HEK293 (cell line): ENCODE data around the gene LAMA1.

ENCODE experiments used
- CTCF ChIA-PET: fragments of 350-600 bp; formaldehyde crosslinking; extraction: SDS; loops from one replicate; lab custom pipeline; 2021; ENCODE audit warnings: antibody characterized with exemption; lab: Yijun Ruan, JAX
- POLR2A ChIA-PET: fragments of 300-600 bp; formaldehyde crosslinking; extraction: SDS; loops from one replicate; lab custom pipeline; 2020; ENCODE audit warnings: antibody characterized with exemption, inconsistent platforms; lab: Yijun Ruan, JAX
- H3K27ac ChIP-seq: fragments of 200-500 bp; sonication (Bioruptor generic); 2 replicates; pipeline ENCODE4 v1.5.1; 2014; ENCODE audit warnings: low read depth, low read length, control low read depth, inconsistent platforms; ENCODE audit errors: extremely low read depth
- H3K36me3 ChIP-seq, 2 experiments: fragments of 200-500 bp in 1 of 2; sonication (Bioruptor generic) in 1 of 2; 1 replicate in 1 of 2; 2 replicates in 1 of 2; pipeline ENCODE4 v1.5.1; 2014 to 2017; ENCODE audit warnings: inconsistent platforms in 2 of 2, low read length in 2 of 2; ENCODE audit not compliant: control insufficient read depth in 2 of 2, insufficient read depth in 1 of 2
- H3K4me1 ChIP-seq: fragments of 200-500 bp; sonication (Bioruptor generic); 2 replicates; pipeline ENCODE4 v1.5.1; 2014; ENCODE audit warnings: mild to moderate bottlenecking, low read length, inconsistent platforms; ENCODE audit not compliant: control insufficient read depth, insufficient read depth
- H3K4me3 ChIP-seq: 2 replicates; pipeline ENCODE4 v1.5.1; 2011; ENCODE audit warnings: low read depth, mild to moderate bottlenecking, control low read depth, low read length, moderate library complexity
- H3K9me3 ChIP-seq: fragments of 200-500 bp; sonication (Bioruptor generic); 2 replicates; pipeline ENCODE4 v1.5.1; 2014; ENCODE audit warnings: low read depth, low read length, inconsistent platforms; ENCODE audit not compliant: control insufficient read depth, insufficient read depth
- BCL11B ChIP-seq: fragments of 450-650 bp; formaldehyde crosslinking; IDR thresholded peaks from 2 replicates; pipeline ENCODE4 v1.5.1; 2016; ENCODE audit warnings: low read depth, missing biosample characterization, missing genetic modification characterization
- ELK4 ChIP-seq: IDR thresholded peaks from 2 replicates; pipeline ENCODE4 v1.6.1; 2011; ENCODE audit warnings: mild to moderate bottlenecking, low read depth, low read length, borderline replicate concordance
- GLIS2 ChIP-seq: fragments of 450-650 bp; formaldehyde crosslinking; IDR thresholded peaks from 2 replicates; pipeline ENCODE4 v1.5.1; 2016; ENCODE audit warnings: missing biosample characterization, missing genetic modification characterization
- HOXA7 ChIP-seq: sonication (generic); formaldehyde crosslinking; IDR thresholded peaks from 2 replicates; pipeline ENCODE4 v1.8.1; 2022; ENCODE audit warnings: missing genetic modification reagents, borderline replicate concordance
- HOXC10 ChIP-seq: sonication (generic); formaldehyde crosslinking; IDR thresholded peaks from 2 replicates; pipeline ENCODE4 v1.8.1; 2023; ENCODE audit warnings: mild to moderate bottlenecking, missing genetic modification reagents
- IKZF3 ChIP-seq: fragments of 450-650 bp; IDR thresholded peaks from 2 replicates; pipeline ENCODE4 v1.5.0; 2018; ENCODE audit warnings: missing biosample characterization, mild to moderate bottlenecking, missing genetic modification characterization, moderate library complexity
- INSM2 ChIP-seq: fragments of 450-650 bp; formaldehyde crosslinking; IDR thresholded peaks from 2 replicates; pipeline ENCODE4 v1.5.1; 2016; ENCODE audit warnings: missing biosample characterization, missing genetic modification characterization
- SCRT2 ChIP-seq: fragments of 450-650 bp; formaldehyde crosslinking; IDR thresholded peaks from 2 replicates; pipeline ENCODE4 v1.5.1; 2016; ENCODE audit warnings: missing biosample characterization, missing genetic modification characterization
- SETDB1 ChIP-seq: IDR thresholded peaks from one replicate; pipeline ENCODE4 v1.6.1; 2017; ENCODE audit warnings: mild to moderate bottlenecking, low read length, moderate library complexity, mixed read lengths; ENCODE audit not compliant: insufficient read length
- TRIM28 ChIP-seq: IDR thresholded peaks from 2 replicates; pipeline ENCODE4 v1.6.1; 2011; ENCODE audit warnings: low read length, control low read depth, borderline replicate concordance
- ZBTB20 ChIP-seq: fragments of 450-650 bp; formaldehyde crosslinking; IDR thresholded peaks from 2 replicates; pipeline ENCODE4 v1.5.1; 2016; ENCODE audit warnings: missing biosample characterization, missing genetic modification characterization
- ZBTB49 ChIP-seq: fragments of 450-650 bp; formaldehyde crosslinking; IDR thresholded peaks from 2 replicates; pipeline ENCODE4 v1.5.1; 2016; ENCODE audit warnings: missing biosample characterization, missing genetic modification characterization, low read depth
- ZEB2 ChIP-seq: fragments of 450-650 bp; formaldehyde crosslinking; IDR thresholded peaks from 2 replicates; pipeline ENCODE4 v1.5.1; 2016; ENCODE audit warnings: missing biosample characterization, missing genetic modification characterization
- ZIC2 ChIP-seq: fragments of 450-650 bp; formaldehyde crosslinking; IDR thresholded peaks from 2 replicates; pipeline ENCODE4 v1.5.1; 2016; ENCODE audit warnings: missing biosample characterization, missing genetic modification characterization
- ZNF16 ChIP-seq: fragments of 450-650 bp; formaldehyde crosslinking; IDR thresholded peaks from 2 replicates; pipeline ENCODE4 v1.5.1; 2016; ENCODE audit warnings: low read depth, missing biosample characterization, missing genetic modification characterization
- ZNF184 ChIP-seq: fragments of 450-650 bp; IDR thresholded peaks from 2 replicates; pipeline ENCODE4 v1.5.1; 2018; ENCODE audit warnings: missing biosample characterization, mild to moderate bottlenecking, missing genetic modification characterization
- ZNF19 ChIP-seq: fragments of 450-650 bp; formaldehyde crosslinking; IDR thresholded peaks from 2 replicates; pipeline ENCODE4; 2016; ENCODE audit warnings: missing biosample characterization, missing genetic modification characterization, low read depth
- ZNF2 ChIP-seq: fragments of 450-650 bp; formaldehyde crosslinking; IDR thresholded peaks from 2 replicates; pipeline ENCODE4 v1.5.1; 2016; ENCODE audit warnings: missing biosample characterization, missing genetic modification characterization
- ZNF211 ChIP-seq: fragments of 450-650 bp; formaldehyde crosslinking; IDR thresholded peaks from 2 replicates; pipeline ENCODE4 v1.5.1; 2016; ENCODE audit warnings: low read depth, missing biosample characterization, missing genetic modification characterization
- ZNF324 ChIP-seq: fragments of 450-650 bp; formaldehyde crosslinking; IDR thresholded peaks from 2 replicates; pipeline ENCODE4 v1.5.1; 2016; ENCODE audit warnings: missing biosample characterization, missing genetic modification characterization
- ZNF513 ChIP-seq: fragments of 450-650 bp; IDR thresholded peaks from 2 replicates; pipeline ENCODE4 v1.5.1; 2018; ENCODE audit warnings: missing biosample characterization, missing genetic modification characterization
- ZNF544 ChIP-seq: fragments of 450-650 bp; formaldehyde crosslinking; IDR thresholded peaks from 2 replicates; pipeline ENCODE4 v1.5.0; 2017; ENCODE audit warnings: missing biosample characterization, missing genetic modification characterization
- ZNF658 ChIP-seq: fragments of 450-650 bp; formaldehyde crosslinking; IDR thresholded peaks from 2 replicates; pipeline ENCODE4; 2016; ENCODE audit warnings: missing biosample characterization, missing genetic modification characterization
- ZNF677 ChIP-seq: fragments of 450-650 bp; IDR thresholded peaks from 2 replicates; pipeline ENCODE4 v1.5.0; 2018; ENCODE audit warnings: missing biosample characterization, mild to moderate bottlenecking, missing genetic modification characterization, moderate library complexity
- ZNF707 ChIP-seq: fragments of 450-650 bp; formaldehyde crosslinking; IDR thresholded peaks from 2 replicates; pipeline ENCODE4 v1.5.1; 2016; ENCODE audit warnings: missing biosample characterization, missing genetic modification characterization
- ZNF76 ChIP-seq: fragments of 450-650 bp; formaldehyde crosslinking; IDR thresholded peaks from 2 replicates; pipeline ENCODE4; 2016; ENCODE audit warnings: low read depth, missing biosample characterization, missing genetic modification characterization, borderline replicate concordance

The LAMA1 gene

GRCh38 chr18:6956999-6957398, 160.6 kb downstream of the LAMA1 start (continued):
- TF ChIP-seq INSM2 (no peak), ZNF211 (tag by site-specific recombination) (no peak), HOXC10 (no peak), SCRT2 (tag by site-specific recombination) (no peak), ZNF513 (tag by site-specific recombination) (no peak)

GRCh38 chr18:6956495-6956894, 161.1 kb downstream of the LAMA1 start:
- Histone ChIP-seq H3K36me3 (peaks cover 0 to 7% of the 10 kb centered on the region in 2 experiments; a peak in 1 of 3 replicates), H3K4me1 (no peaks in the 10 kb centered on the region), H3K9me3 (no peaks in the 10 kb centered on the region), H3K4me3 (no peak overlapping the region), H3K27ac (no peak overlapping the region)
- TF ChIP-seq ZNF658 (tag by site-specific recombination) = no peak
- no peak for TF ChIP-seq ZNF707 (tag by site-specific recombination)
- ChIA-PET CTCF (no interaction called here), POLR2A (no interaction called here)

GRCh38 chr18:6955304-6955703, 162.3 kb downstream of the LAMA1 start:
- TF ChIP-seq SETDB1 (no peak), ZNF544 (tag by site-specific recombination) (no peak)
- CTCF ChIA-PET = no interaction called here
- no peaks in the 10 kb centered on the region for H3K4me1 ChIP-seq
- H3K4me3 ChIP-seq = no peak overlapping the region
- H3K36me3 ChIP-seq = peaks cover 0 to 4% of the 10 kb centered on the region in 2 experiments; a peak in 1 of 3 replicates
- H3K9me3 ChIP-seq = no peaks in the 10 kb centered on the region
- no peak overlapping the region for H3K27ac ChIP-seq
- POLR2A ChIA-PET = no interaction called here

GRCh38 chr18:6954501-6954900, 163.1 kb downstream of the LAMA1 start:
- Histone ChIP-seq H3K4me3 (no peak overlapping the region), H3K27ac (no peak overlapping the region), H3K36me3 (peaks cover 0 to 4% of the 10 kb centered on the region in 2 experiments; a peak in 1 of 3 replicates), H3K4me1 (peaks cover 3% of the 10 kb centered on the region; the same call in 1 of the 2 replicates), H3K9me3 (no peaks in the 10 kb centered on the region)
- POLR2A ChIA-PET = no interaction called here
- CTCF ChIA-PET = interaction anchor here (0.6 kb wide), 1 partner anchor 8 kb away, joined by 3 read pairs; no protein-coding TSS in a partner anchor
- TF ChIP-seq HOXA7 (CRISPR knock-in tag) (no peak), ZNF324 (tag by site-specific recombination) (no peak), ZIC2 (tag by site-specific recombination) (no peak), ZBTB49 (tag by site-specific recombination) (no peak), GLIS2 (no peak), ZNF2 (tag by site-specific recombination) (no peak), ELK4 (no peak), IKZF3 (tag by site-specific recombination) (no peak), TRIM28 (no peak), ZEB2 (tag by site-specific recombination) (no peak), ZNF76 (tag by site-specific recombination) (no peak), ZNF19 (no peak), ZBTB20 (tag by site-specific recombination) (no peak), ZNF677 (tag by site-specific recombination) (no peak), ZNF184 (no peak), BCL11B (tag by site-specific recombination) (no peak), ZNF16 (tag by site-specific recombination) (no peak)
